ENCODE measurements around the gene PHACTR1. TPM values are rescaled to one million over a fixed set of nuclear protein-coding genes. Genes with fewer than 3 reads are reported as not detected.

The PHACTR1 gene
- total RNA-seq, 1 donor from 2014 or later = 2.2 TPM

GRCh38 chr6:13032566-13032965 is 316.0 kb downstream of the PHACTR1 start:
- Histone ChIP-seq H3K27me3 (ENCODE audit: control insufficient read depth, insufficient read depth, low read length) (no peaks in the 10 kb centered on the region), H3K4me3 (ENCODE audit: low read depth, low read length) (no peak overlapping the region), H3K36me3 (ENCODE audit: control insufficient read depth, insufficient read depth, low read length) (no peaks in the 10 kb centered on the region)
- TF ChIP-seq CTCF (IDR thresholded peaks at IDR 0.05; ENCODE audit: insufficient read depth, low read length, poor library complexity, severe bottlenecking) = no peak
- no peak for DNase-seq (ENCODE audit: low read depth)

GRCh38 chr6:13033145-13033544 is 316.6 kb downstream of the PHACTR1 start:
- Histone ChIP-seq H3K27me3 (ENCODE audit: control insufficient read depth, insufficient read depth, low read length) (no peaks in the 10 kb centered on the region), H3K36me3 (ENCODE audit: control insufficient read depth, insufficient read depth, low read length) (no peaks in the 10 kb centered on the region), H3K4me3 (ENCODE audit: low read depth, low read length) (no peak overlapping the region)
- no peak for TF ChIP-seq CTCF (IDR thresholded peaks at IDR 0.05; ENCODE audit: insufficient read depth, low read length, poor library complexity, severe bottlenecking)
- no peak for DNase-seq (ENCODE audit: low read depth)

GRCh38 chr6:13034316-13034715 is 317.7 kb downstream of the PHACTR1 start:
- no peak for DNase-seq (ENCODE audit: low read depth)
- Histone ChIP-seq H3K4me3 (ENCODE audit: low read depth, low read length) (no peak overlapping the region), H3K36me3 (ENCODE audit: control insufficient read depth, insufficient read depth, low read length) (no peaks in the 10 kb centered on the region), H3K27me3 (ENCODE audit: control insufficient read depth, insufficient read depth, low read length) (no peaks in the 10 kb centered on the region)
- no peak for TF ChIP-seq CTCF (IDR thresholded peaks at IDR 0.05; ENCODE audit: insufficient read depth, low read length, poor library complexity, severe bottlenecking)

- DNase-seq (ENCODE audit: low read depth) = no peak
- TF ChIP-seq CTCF (IDR thresholded peaks at IDR 0.05; ENCODE audit: insufficient read depth, low read length, poor library complexity, severe bottlenecking) = no peak
- H3K4me3 ChIP-seq (ENCODE audit: low read depth, low read length) = no peak overlapping the region
- H3K27me3 ChIP-seq (ENCODE audit: control insufficient read depth, insufficient read depth, low read length) = no peaks in the 10 kb centered on the region
- no peaks in the 10 kb centered on the region for H3K36me3 ChIP-seq (ENCODE audit: control insufficient read depth, insufficient read depth, low read length)
These were observed 319.0 kb downstream of the PHACTR1 start for GRCh38 chr6:13035606-13036005.

GRCh38 chr6:13038315-13038714 is 321.7 kb downstream of the PHACTR1 start:
- TF ChIP-seq CTCF (IDR thresholded peaks at IDR 0.05; ENCODE audit: insufficient read depth, low read length, poor library complexity, severe bottlenecking) = no peak
- DNase-seq (ENCODE audit: low read depth) = no peak
- no peaks in the 10 kb centered on the region for H3K27me3 ChIP-seq (ENCODE audit: control insufficient read depth, insufficient read depth, low read length)
- H3K4me3 ChIP-seq (ENCODE audit: low read depth, low read length) = no peak overlapping the region
- no peaks in the 10 kb centered on the region for H3K36me3 ChIP-seq (ENCODE audit: control insufficient read depth, insufficient read depth, low read length)

GRCh38 chr6:13038741-13039190 is 322.2 kb downstream of the PHACTR1 start:
- Histone ChIP-seq H3K4me3 (ENCODE audit: low read depth, low read length) (no peak overlapping the region), H3K36me3 (ENCODE audit: control insufficient read depth, insufficient read depth, low read length) (no peaks in the 10 kb centered on the region), H3K27me3 (ENCODE audit: control insufficient read depth, insufficient read depth, low read length) (no peaks in the 10 kb centered on the region)
- TF ChIP-seq CTCF (IDR thresholded peaks at IDR 0.05; ENCODE audit: insufficient read depth, low read length, poor library complexity, severe bottlenecking) = no peak
- no peak for DNase-seq (ENCODE audit: low read depth)
